ENCODE data around the gene CDH13.

CDH13 gene

GRCh38 chr16:82668094-82668493, 41.3 kb downstream of the CDH13 start:
- Histone ChIP-seq H3K36me3 (ENCODE audit: low read depth) (peaks cover 16% of the 10 kb centered on the region; the same call in 1 of the 2 replicates), H3K4me1 (ENCODE audit: insufficient read depth, poor library complexity, severe bottlenecking) (no peaks in the 10 kb centered on the region), H3K4me3 (ENCODE audit: severe bottlenecking) (no peak overlapping the region), H3K9me3 (ENCODE audit: severe bottlenecking) (no peaks in the 10 kb centered on the region), H3K27me3 (ENCODE audit: insufficient read depth, poor library complexity, severe bottlenecking) (no peaks in the 10 kb centered on the region), H3K27ac (ENCODE audit: poor library complexity, severe bottlenecking) (no peak overlapping the region)
- TF ChIP-seq CTCF (IDR thresholded peaks at IDR 0.05; ENCODE audit: poor library complexity, severe bottlenecking), result no peak
- ATAC-seq (ENCODE audit: low read depth) (no peak), DNase-seq (ENCODE audit: low spot score) (no peak)

- peak; percentile 22 for TF ChIP-seq CTCF (IDR thresholded peaks at IDR 0.05; ENCODE audit: poor library complexity, severe bottlenecking)
- no peak overlapping the region for H3K4me3 ChIP-seq (ENCODE audit: severe bottlenecking)
- H3K27ac ChIP-seq (ENCODE audit: poor library complexity, severe bottlenecking), result no peak overlapping the region
- no peak for ATAC-seq (ENCODE audit: low read depth)
- DNase-seq (ENCODE audit: low spot score), result no peak
- H3K9me3 ChIP-seq (ENCODE audit: severe bottlenecking), result no peaks in the 10 kb centered on the region
- H3K4me1 ChIP-seq (ENCODE audit: insufficient read depth, poor library complexity, severe bottlenecking), result no peaks in the 10 kb centered on the region
- H3K27me3 ChIP-seq (ENCODE audit: insufficient read depth, poor library complexity, severe bottlenecking), result no peaks in the 10 kb centered on the region
- peaks cover 4% of the 10 kb centered on the region; the same call in 1 of the 2 replicates for H3K36me3 ChIP-seq (ENCODE audit: low read depth)
Observed at GRCh38 chr16:82671741-82672140, 45.0 kb downstream of the CDH13 start.

- Histone ChIP-seq H3K9me3 (ENCODE audit: severe bottlenecking) (no peaks in the 10 kb centered on the region), H3K4me1 (ENCODE audit: insufficient read depth, poor library complexity, severe bottlenecking) (no peaks in the 10 kb centered on the region), H3K27me3 (ENCODE audit: insufficient read depth, poor library complexity, severe bottlenecking) (no peaks in the 10 kb centered on the region), H3K27ac (ENCODE audit: poor library complexity, severe bottlenecking) (no peak overlapping the region), H3K36me3 (ENCODE audit: low read depth) (peaks cover 4% of the 10 kb centered on the region; the same call in 1 of the 2 replicates), H3K4me3 (ENCODE audit: severe bottlenecking) (no peak overlapping the region)
- no peak for ATAC-seq (ENCODE audit: low read depth)
- no peak for DNase-seq (ENCODE audit: low spot score)
- no peak for TF ChIP-seq CTCF (IDR thresholded peaks at IDR 0.05; ENCODE audit: poor library complexity, severe bottlenecking)
Observed at GRCh38 chr16:82672676-82673075, 45.9 kb downstream of the CDH13 start.

GRCh38 chr16:82675300-82675699, 48.5 kb downstream of the CDH13 start:
- no peak overlapping the region for H3K4me3 ChIP-seq (ENCODE audit: severe bottlenecking)
- no peaks in the 10 kb centered on the region for H3K4me1 ChIP-seq (ENCODE audit: insufficient read depth, poor library complexity, severe bottlenecking)
- ATAC-seq (ENCODE audit: low read depth) (no peak), DNase-seq (ENCODE audit: low spot score) (no peak)
- no peaks in the 10 kb centered on the region for H3K27me3 ChIP-seq (ENCODE audit: insufficient read depth, poor library complexity, severe bottlenecking)
- H3K27ac ChIP-seq (ENCODE audit: poor library complexity, severe bottlenecking), result no peak overlapping the region
- no peak for TF ChIP-seq CTCF (IDR thresholded peaks at IDR 0.05; ENCODE audit: poor library complexity, severe bottlenecking)
- peaks cover 4% of the 10 kb centered on the region; the same call in 1 of the 2 replicates for H3K36me3 ChIP-seq (ENCODE audit: low read depth)
- no peaks in the 10 kb centered on the region for H3K9me3 ChIP-seq (ENCODE audit: severe bottlenecking)

- peak; percentile 76 for ATAC-seq (ENCODE audit: low read depth)
- Histone ChIP-seq H3K4me1 (ENCODE audit: insufficient read depth, poor library complexity, severe bottlenecking) (no peaks in the 10 kb centered on the region), H3K4me3 (ENCODE audit: severe bottlenecking) (no peak overlapping the region), H3K27me3 (ENCODE audit: insufficient read depth, poor library complexity, severe bottlenecking) (no peaks in the 10 kb centered on the region), H3K36me3 (ENCODE audit: low read depth) (peaks cover 16% of the 10 kb centered on the region), H3K9me3 (ENCODE audit: severe bottlenecking) (no peaks in the 10 kb centered on the region), H3K27ac (ENCODE audit: poor library complexity, severe bottlenecking) (no peak overlapping the region)
- no peak for DNase-seq (ENCODE audit: low spot score)
- no peak for TF ChIP-seq CTCF (IDR thresholded peaks at IDR 0.05; ENCODE audit: poor library complexity, severe bottlenecking)
Observed at GRCh38 chr16:82681592-82681991, 54.8 kb downstream of the CDH13 start.

Measured in RWPE2 (cell line).